NT2/D1 (cell line): ENCODE results near the gene COBL.

Experiments used
- DNase-seq: peaks from one replicate; pipeline ENCODE4 v3.0.0-alpha.2; 2011; ENCODE audit warnings: low read depth, low spot score
- H3K27me3 ChIP-seq: 2 replicates; pipeline ENCODE4 v1.6.0; 2011; ENCODE audit warnings: mild to moderate bottlenecking; ENCODE audit not compliant: insufficient read length, insufficient read depth
- H3K36me3 ChIP-seq: 2 replicates; pipeline ENCODE4 v1.6.1; 2011; ENCODE audit warnings: mild to moderate bottlenecking, low read length, mixed read lengths; ENCODE audit not compliant: insufficient read depth, insufficient read length
- H3K4me1 ChIP-seq: 2 replicates; pipeline ENCODE4 v1.5.1; 2011; ENCODE audit not compliant: insufficient read depth, insufficient read length
- H3K4me3 ChIP-seq: 2 replicates; pipeline ENCODE4 v1.5.1; 2011; ENCODE audit warnings: low read depth; ENCODE audit not compliant: insufficient read length
- H3K9ac ChIP-seq: 2 replicates; pipeline ENCODE4 v1.6.0; 2011; ENCODE audit warnings: low read depth; ENCODE audit not compliant: insufficient read length
- H3K9me3 ChIP-seq: 2 replicates; pipeline ENCODE4 v1.5.1; 2011; ENCODE audit warnings: mild to moderate bottlenecking, low read length; ENCODE audit not compliant: insufficient read depth
- SUZ12 ChIP-seq: IDR thresholded peaks from 2 replicates; pipeline ENCODE4 v1.6.1; 2011; ENCODE audit not compliant: insufficient read length, insufficient read depth; ENCODE audit errors: extremely low read depth
- YY1 ChIP-seq: IDR thresholded peaks from 2 replicates; pipeline ENCODE4 v1.6.1; 2011; ENCODE audit not compliant: insufficient read length, insufficient read depth
- ZNF274 ChIP-seq: IDR thresholded peaks from 2 replicates; pipeline ENCODE4 v1.6.1; 2011; ENCODE audit warnings: mild to moderate bottlenecking, low read depth, low read length

COBL gene

DNA sequence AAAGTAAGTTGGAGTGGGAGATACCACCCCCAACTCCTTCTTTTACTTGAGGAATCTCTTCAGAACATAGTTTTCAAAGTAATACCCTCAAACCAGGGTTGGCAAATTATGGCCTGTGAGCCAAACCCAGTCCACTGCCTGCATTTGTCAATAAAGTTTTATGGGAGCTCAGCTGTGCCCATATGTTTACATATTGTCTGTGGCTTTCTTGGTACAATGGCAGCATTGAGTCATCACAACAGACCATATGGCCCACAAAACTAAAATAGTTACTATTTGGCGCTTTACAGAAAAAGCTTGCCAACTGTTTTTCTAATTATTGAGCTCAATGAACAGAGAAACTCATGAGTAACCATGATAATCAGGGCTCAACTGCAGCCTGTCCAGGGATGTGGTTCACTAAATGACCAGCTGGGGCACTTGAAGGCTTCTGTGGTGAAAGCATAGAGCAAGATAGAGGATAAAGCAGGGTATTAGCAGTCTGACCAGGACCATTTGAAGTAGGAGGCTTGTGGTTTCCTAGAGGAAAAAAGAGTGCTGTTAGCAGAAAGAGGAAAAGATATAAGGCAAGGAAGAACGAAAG is 337.9 kb downstream of the COBL start:
- peaks cover 5% of the 10 kb centered on the region; the same call in 1 of the 2 replicates for H3K9me3 ChIP-seq
- no peak for DNase-seq
- no peak overlapping the region for H3K4me3 ChIP-seq
- TF ChIP-seq ZNF274: no peak
- no peak for TF ChIP-seq SUZ12
- no peak overlapping the region for H3K9ac ChIP-seq
- no peaks in the 10 kb centered on the region for H3K36me3 ChIP-seq
- no peaks in the 10 kb centered on the region for H3K27me3 ChIP-seq
- H3K4me1 ChIP-seq: peaks cover 3% of the 10 kb centered on the region

DNA sequence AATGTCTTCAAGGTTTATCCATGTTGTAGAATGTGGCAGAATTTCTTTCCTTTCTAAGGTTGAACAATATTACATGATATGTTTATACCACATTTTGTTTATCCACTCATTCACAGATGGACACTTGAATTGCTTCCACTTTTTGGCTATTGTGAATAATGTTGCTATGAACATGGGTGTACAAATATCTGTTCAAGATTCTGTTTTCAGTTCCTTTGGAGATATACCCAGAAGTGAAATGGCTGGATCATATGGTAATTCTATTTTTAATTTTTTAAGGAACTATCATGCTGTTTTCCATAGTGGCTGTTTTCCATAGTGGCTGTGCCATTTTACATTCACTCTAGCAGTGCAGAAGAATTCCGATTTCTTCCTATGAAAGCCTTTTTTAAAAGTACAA is 339.2 kb downstream of the COBL start:
- no peak for DNase-seq
- H3K4me3 ChIP-seq: no peak overlapping the region
- no peak overlapping the region for H3K9ac ChIP-seq
- no peak for TF ChIP-seq YY1
- no peak for TF ChIP-seq SUZ12
- H3K9me3 ChIP-seq: peaks cover 5% of the 10 kb centered on the region; the same call in 1 of the 2 replicates
- no peaks in the 10 kb centered on the region for H3K27me3 ChIP-seq
- H3K4me1 ChIP-seq: peaks cover under 1% of the 10 kb centered on the region
- no peaks in the 10 kb centered on the region for H3K36me3 ChIP-seq

DNA sequence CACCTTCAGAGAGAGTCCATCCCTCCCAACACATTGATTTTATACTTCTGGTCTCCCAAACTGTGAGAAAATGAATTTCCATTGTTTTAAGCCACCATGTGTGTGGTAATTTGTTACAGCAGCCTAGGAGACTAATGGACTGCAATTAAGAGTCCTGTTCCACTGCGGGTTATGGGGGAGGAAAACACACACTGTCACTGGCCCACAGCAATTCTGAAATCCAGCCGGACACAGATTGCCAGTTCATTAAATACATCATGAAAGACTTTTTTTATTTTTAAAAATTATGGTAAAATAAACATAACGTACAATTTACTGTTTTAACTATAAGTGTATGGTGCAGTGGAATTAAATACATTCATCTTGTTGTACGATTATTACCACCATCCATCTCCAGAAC is 340.5 kb downstream of the COBL start:
- Histone ChIP-seq H3K4me1 (no peaks in the 10 kb centered on the region), H3K9ac (no peak overlapping the region), H3K36me3 (no peaks in the 10 kb centered on the region), H3K27me3 (no peaks in the 10 kb centered on the region), H3K9me3 (peaks cover 5% of the 10 kb centered on the region; the same call in 1 of the 2 replicates), H3K4me3 (no peak overlapping the region)
- TF ChIP-seq YY1 (no peak), ZNF274 (no peak), SUZ12 (no peak)
- DNase-seq: no peak

DNA sequence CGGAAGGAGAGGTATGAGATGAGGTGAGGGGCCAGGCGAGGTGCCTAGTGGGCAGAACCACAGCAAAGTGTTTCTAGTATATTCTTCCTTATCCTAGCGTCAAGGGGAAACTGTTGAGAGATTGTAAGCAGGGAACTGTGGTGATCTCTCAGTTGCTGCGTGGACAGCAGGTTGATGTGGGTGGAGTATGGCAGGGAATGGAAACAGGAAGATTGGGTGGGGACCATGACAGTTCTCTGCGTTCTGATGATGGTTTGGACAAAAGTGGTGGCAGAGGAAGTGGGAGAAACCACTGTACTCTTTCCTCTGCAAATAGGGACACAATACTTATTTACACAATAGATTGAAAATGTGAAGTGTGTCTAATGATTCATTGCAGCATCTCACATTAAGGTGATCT is 342.4 kb downstream of the COBL start:
- no peak for DNase-seq
- Histone ChIP-seq H3K9me3 (peaks cover 2% of the 10 kb centered on the region; the same call in 1 of the 2 replicates), H3K4me1 (no peaks in the 10 kb centered on the region), H3K9ac (no peak overlapping the region), H3K36me3 (no peaks in the 10 kb centered on the region), H3K27me3 (no peaks in the 10 kb centered on the region), H3K4me3 (no peak overlapping the region)
- TF ChIP-seq ZNF274 (no peak), SUZ12 (no peak), YY1 (no peak)

DNA sequence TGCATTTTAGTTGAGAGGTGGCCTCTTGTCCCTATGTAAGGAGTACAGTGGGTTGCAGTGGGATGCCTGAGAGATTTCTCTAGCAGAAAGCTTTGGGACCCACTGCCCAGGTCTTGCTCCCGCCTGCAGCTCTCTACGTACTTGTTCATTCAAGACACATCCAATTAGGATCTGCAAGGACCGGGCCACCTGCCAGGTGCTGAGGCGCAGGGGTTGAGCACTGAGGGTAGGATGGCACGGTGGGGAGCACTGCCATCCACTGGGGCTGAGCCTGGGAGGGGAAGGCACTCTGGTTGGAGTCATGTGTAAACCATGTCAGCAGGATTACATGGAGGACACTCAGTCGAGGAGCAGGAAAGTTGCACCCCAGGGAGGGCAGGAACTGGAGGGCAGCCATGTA is 342.8 kb downstream of the COBL start:
- no peak for TF ChIP-seq YY1
- TF ChIP-seq ZNF274: no peak
- TF ChIP-seq SUZ12: no peak
- Histone ChIP-seq H3K36me3 (no peaks in the 10 kb centered on the region), H3K4me1 (no peaks in the 10 kb centered on the region), H3K27me3 (no peaks in the 10 kb centered on the region), H3K9me3 (no peaks in the 10 kb centered on the region), H3K4me3 (no peak overlapping the region), H3K9ac (no peak overlapping the region)
- no peak for DNase-seq

DNA sequence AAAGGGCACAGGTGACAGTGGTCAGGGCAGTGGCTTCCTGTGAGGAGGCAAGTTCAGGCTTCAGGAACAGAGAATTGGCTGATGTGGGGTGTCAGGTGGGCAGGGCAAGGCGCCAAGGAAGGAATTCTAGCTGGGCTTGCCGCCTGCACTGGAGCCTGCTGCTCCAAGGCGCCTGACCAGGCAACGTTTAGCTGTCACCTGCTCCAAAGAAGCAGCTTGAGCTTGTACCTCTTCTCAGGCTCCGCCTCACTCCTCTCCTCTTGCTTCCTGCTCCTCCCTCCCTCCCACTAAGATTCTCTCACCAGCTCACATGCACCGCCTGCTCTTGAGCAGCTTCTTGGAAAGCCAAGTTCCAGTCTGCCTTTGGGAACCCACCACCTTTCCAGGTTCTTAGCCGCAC is 346.5 kb downstream of the COBL start:
- H3K27me3 ChIP-seq: no peaks in the 10 kb centered on the region
- TF ChIP-seq ZNF274: no peak
- no peak for TF ChIP-seq SUZ12
- no peak for TF ChIP-seq YY1
- DNase-seq: no peak
- no peak overlapping the region for H3K9ac ChIP-seq
- no peaks in the 10 kb centered on the region for H3K4me1 ChIP-seq
- H3K36me3 ChIP-seq: no peaks in the 10 kb centered on the region
- H3K9me3 ChIP-seq: peaks cover 25% of the 10 kb centered on the region
- no peak overlapping the region for H3K4me3 ChIP-seq
